Gastrocnemius medialis (tissue), 4 donors: ENCODE measurements around the gene GLCCI1.

Experiments
- CTCF ChIP-seq, 5 experiments: fragments of 450-650 bp in 3 of 5; fragments of 200-600 bp in 2 of 5; sonication (generic) in 2 of 5; IDR thresholded peaks in 4 of 5; conservative IDR thresholded peaks in 1 of 5; 1 replicate in 4 of 5; 2 replicates in 1 of 5; pipeline ENCODE4 v1.5.1; 2016 to 2019; ENCODE audit warnings: antibody characterized with exemption in 5 of 5, mild to moderate bottlenecking in 3 of 5, moderate library complexity in 3 of 5
- POLR2A ChIP-seq, 2 donors: fragments of 450-650 bp; IDR thresholded peaks; one replicate each; pipeline ENCODE4 v1.6.1; 2017; ENCODE audit warnings: antibody characterized with exemption in 2 of 2, mild to moderate bottlenecking in 2 of 2, moderate library complexity in 2 of 2

GRCh38 chr7:8051998-8052397 lies 83.4 kb downstream of the GLCCI1 start:
- TF ChIP-seq POLR2A (IDR thresholded peaks at IDR 0.05) (no peak), CTCF (IDR thresholded peaks at IDR 0.05 in 4 of 5, conservative IDR thresholded peaks at IDR 0.05 in 1 of 5) (no peak)
